Lower leg skin (tissue), 3 donors: Measurements from ENCODE around the gene THSD7B.

Source experiments
- POLR2A ChIP-seq, 2 donors: fragments of 450-650 bp; IDR thresholded peaks; one replicate each; pipeline ENCODE4 v1.6.1; 2016 to 2017; ENCODE audit warnings: antibody characterized with exemption in 2 of 2, mild to moderate bottlenecking in 1 of 2, moderate library complexity in 1 of 2
- TF ChIP-seq, protein P1 (sequence below), 3 donors: fragments of 450-650 bp; IDR thresholded peaks; one replicate each; pipeline ENCODE4 v1.5.1; 2016; ENCODE audit warnings: antibody characterized with exemption in 3 of 3, mild to moderate bottlenecking in 3 of 3, moderate library complexity in 2 of 3

DNA sequence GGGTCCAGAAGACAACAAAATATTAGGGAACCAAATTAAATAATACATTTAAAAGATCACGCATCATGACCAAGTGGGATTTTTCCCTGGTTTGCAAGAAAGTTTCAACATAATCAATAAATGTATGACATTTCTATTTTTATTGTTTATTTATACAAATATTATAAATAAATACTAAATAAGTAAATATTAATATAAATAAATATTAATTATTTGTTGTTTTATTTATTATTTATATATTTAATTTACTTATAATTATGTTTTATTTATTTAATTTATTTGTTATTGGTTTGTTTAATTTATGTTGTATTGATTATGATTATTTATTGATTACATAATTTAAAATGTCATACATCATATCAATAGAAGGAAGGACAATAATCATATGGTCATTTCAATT lies 956.4 kb downstream of the THSD7B start:
- no peak for TF ChIP-seq POLR2A (IDR thresholded peaks at IDR 0.05)
- TF ChIP-seq, protein P1, sequence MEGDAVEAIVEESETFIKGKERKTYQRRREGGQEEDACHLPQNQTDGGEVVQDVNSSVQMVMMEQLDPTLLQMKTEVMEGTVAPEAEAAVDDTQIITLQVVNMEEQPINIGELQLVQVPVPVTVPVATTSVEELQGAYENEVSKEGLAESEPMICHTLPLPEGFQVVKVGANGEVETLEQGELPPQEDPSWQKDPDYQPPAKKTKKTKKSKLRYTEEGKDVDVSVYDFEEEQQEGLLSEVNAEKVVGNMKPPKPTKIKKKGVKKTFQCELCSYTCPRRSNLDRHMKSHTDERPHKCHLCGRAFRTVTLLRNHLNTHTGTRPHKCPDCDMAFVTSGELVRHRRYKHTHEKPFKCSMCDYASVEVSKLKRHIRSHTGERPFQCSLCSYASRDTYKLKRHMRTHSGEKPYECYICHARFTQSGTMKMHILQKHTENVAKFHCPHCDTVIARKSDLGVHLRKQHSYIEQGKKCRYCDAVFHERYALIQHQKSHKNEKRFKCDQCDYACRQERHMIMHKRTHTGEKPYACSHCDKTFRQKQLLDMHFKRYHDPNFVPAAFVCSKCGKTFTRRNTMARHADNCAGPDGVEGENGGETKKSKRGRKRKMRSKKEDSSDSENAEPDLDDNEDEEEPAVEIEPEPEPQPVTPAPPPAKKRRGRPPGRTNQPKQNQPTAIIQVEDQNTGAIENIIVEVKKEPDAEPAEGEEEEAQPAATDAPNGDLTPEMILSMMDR (IDR thresholded peaks at IDR 0.05) = no peak
